Hematopoietic multipotent progenitor cell treated with erythropoietin and hydrocortisone succinate and interleukin-3 and kit ligand, for 4 days (in vitro differentiated cells): ENCODE results near the gene SPIN2A.
A peak's percentile ranks its signal among the peaks of the same experiment; 100 is the strongest.
"Not testable (repeated sequence)": the region's sequence is repeated elsewhere in the genome, so short reads cannot be mapped to it uniquely, and the experiment has no call there.

ENCODE experiments used
- DNase-seq: peaks from one replicate; pipeline ENCODE4 v3.0.0-alpha.2; 2015

Gene SPIN2A

GRCh38 chrX:57137073-57137472 lies at the start of gene SPIN2A:
SPIN2A (minus strand) TSS chrX:57137397; CDS start chrX:57136597, 800 bp downstream.
- not testable (repeated sequence) for DNase-seq

GRCh38 chrX:57178605-57179004 lies 41.4 kb upstream of the SPIN2A start:
- DNase-seq, result no peak

DNA sequence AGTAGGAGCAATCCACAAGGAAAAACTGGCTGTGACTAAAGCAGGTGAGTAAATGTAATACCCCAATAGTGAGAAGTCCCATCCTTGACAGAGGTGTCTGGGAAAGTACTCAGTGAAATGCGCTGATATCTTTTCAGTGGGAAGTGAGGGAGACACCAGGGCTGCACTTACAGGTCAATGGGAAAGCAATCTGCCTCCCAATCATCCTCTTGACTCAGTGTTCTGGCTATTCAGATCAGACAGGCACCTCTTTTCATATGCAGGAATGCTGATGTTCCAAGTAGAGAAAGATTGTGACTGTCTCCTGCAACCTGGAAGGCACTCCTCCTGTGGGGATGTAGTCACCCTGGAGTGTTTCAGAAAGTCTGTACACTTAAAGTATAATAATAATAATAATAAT lies 39.9 kb upstream of the SPIN2A start:
- no peak for DNase-seq

- DNase-seq, result no peak
These were observed 35.3 kb upstream of the SPIN2A start for GRCh38 chrX:57172544-57172943.

GRCh38 chrX:57156397-57157049 lies 19.3 kb upstream of the SPIN2A start:
- peak; percentile 16 for DNase-seq

GRCh38 chrX:57155171-57155570 lies 18.0 kb upstream of the SPIN2A start:
- no peak for DNase-seq

DNA sequence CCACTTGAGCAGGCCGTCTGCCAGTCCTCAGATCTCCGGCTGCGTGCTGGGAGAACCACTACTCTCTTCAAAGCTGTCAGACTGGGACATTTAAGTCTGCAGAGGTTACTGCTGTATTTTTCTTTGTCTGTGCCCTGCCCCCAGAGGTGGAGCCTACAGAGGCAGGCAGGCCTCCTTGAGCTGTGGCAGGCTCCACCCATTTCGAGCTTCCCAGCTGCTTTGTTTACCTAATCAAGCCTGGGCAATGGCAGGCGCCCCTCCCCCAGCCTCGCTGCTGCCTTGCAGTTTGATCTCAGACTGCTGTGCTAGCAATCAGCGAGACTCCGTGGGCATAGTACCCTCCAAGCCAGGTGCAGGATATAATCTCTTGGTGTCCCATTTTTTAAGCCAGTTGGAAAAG lies 15.0 kb upstream of the SPIN2A start:
- not testable (repeated sequence) for DNase-seq

- no peak for DNase-seq
These were observed 1.5 kb upstream of the SPIN2A start for GRCh38 chrX:57138674-57139073.

- no peak for DNase-seq
These were observed 304 bp upstream of the SPIN2A start for GRCh38 chrX:57137501-57137900.

DNA sequence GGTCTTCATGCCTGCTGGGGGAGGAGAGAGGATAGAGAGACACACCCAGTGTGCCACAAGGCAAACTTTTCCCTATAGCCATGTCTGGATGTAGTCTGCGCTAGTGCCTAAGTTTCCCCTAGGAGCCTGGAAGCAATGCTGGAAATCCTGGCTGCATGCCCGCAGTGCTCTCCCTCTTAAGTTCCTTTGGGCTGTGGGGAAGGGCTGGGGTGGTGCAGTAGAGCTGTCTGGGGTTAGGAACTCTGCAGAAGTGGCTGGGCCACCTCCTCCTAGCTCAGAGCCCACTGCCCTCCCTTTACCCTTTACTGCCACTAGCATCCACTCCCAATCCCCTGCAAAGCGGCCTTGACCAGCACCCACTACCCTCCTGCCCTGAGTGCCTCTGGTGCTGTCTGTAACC lies 608 bp downstream of the SPIN2A start:
- DNase-seq, result not testable (repeated sequence)

GRCh38 chrX:57135287-57135686 lies 1.9 kb downstream of the SPIN2A start:
- no peak for DNase-seq

- DNase-seq, result no peak
These were observed 2.5 kb downstream of the SPIN2A start for GRCh38 chrX:57134702-57135101.

GRCh38 chrX:57133706-57134105 lies 3.5 kb downstream of the SPIN2A start:
- no peak for DNase-seq

- peak; percentile 33 for DNase-seq
These were observed 3.9 kb downstream of the SPIN2A start for GRCh38 chrX:57133284-57133683.

DNA sequence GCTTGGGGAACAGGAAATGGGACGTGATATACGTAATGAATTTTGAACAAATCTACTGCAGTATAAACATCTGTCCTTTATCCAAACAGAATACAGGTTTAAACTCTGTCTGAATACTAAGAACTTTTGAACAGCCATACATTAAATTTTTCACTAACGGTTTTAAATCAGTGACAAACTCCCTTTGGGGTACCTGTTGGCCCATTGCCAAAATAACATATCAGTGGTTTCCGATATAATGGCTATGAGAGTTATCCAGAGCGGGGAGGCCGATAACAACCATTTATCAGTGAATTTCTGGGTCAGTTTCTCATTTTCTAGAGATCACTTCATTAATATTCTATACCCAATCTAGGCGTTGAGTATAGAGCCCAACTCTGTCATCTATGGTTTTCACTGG lies 5.2 kb downstream of the SPIN2A start:
- no peak for DNase-seq

GRCh38 chrX:57121816-57122215 lies 15.4 kb downstream of the SPIN2A start:
- no peak for DNase-seq

DNA sequence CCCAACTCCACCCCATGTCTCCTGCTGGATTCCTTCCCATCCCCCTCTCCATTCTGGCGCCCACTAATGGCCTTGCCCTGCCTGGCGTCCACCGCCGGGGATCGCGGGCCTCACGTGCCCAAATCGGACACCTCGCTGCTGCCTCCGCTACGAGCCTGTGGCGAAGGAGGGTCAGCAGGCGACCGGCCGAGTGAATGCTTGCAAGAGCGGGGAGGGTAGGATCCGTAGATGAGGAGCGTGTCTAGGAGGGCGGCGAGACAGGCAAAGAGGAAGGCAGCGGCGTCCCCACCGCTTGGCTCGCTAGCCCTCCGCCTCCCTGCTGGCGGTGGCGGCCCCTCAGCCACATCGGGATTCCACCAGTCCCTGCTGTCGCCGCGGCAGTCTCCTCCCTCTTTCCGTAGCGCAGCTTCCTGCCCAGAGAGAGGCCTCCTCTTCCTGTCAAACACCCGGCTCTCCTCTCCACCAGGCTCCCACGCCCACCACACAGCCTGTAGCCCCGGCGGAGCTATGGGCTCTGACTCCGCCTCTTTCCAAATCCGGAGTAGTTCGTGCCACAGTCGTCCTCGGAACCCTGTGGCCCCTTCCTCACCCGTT lies 15.9 kb downstream of the SPIN2A start, which contains the start of gene SPIN2B:
SPIN2B (minus strand) TSS at position 387 of the 594 bp plus-strand sequence.
- peak; percentile 96 for DNase-seq

- not testable (repeated sequence) for DNase-seq
These were observed 16.5 kb downstream of the SPIN2A start for GRCh38 chrX:57120619-57121161.

GRCh38 chrX:57119416-57119815 lies 17.8 kb downstream of the SPIN2A start:
- DNase-seq, result no peak

DNA sequence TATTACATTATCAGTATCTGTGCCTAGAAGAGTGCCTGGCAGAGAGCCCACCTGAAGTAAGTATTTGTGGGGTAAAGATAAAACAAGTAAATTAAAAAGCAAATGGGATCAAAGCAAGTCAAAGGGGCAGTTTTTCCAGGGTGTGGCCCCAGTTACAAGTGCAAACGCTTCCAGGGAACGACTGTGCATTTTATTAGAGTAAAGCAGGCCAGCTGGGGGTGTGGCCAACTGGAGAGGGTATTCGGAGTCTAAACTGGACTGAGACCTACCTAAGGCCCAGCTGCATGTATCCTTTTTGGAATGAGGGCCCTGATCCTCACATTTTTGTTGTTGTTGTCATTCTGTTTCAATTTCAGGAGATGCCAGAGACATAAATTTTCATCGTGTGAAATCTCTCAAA lies 19.6 kb downstream of the SPIN2A start:
- not testable (repeated sequence) for DNase-seq

DNA sequence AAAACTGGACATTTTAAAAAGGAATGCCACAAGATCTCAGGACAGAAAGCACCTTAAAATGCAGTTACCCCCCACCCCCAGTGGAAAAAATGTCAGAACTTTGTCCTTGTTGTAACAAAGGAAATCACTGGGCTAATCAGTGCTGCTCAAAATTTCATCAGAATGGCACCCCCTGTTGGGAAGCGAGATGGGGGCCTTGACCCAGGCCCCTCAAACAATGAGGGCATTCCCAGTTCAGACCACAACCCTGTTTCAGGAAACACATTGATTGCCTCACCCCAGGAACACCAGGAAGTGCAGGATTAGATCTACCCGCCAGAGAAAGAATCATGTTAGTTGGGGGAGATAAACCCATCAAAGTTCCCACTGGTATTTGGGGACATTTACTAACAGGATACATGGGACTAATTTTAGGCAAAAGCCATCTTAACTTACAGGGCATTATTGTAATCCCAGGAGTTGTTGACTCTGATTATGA lies 32.2 kb downstream of the SPIN2A start:
- no peak for DNase-seq

DNA sequence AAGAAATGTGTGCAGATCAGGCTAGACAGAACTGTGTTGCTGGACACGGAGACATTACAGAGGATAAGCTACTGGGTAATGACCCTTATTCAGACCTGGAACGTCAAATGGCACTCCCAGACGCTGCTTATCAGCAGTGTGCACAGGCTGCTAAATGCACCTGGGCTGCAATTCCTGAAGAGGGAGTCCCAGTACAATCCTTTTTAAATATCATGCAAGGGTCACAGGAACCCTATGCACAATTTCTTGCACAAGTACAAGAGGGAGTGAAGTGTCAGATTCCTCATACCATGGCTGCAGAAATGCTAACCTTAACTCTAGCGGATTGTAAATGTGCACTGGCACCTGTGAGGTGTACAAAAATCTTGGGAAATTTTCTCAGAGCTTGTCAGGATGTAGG lies 32.8 kb downstream of the SPIN2A start:
- DNase-seq, result no peak

DNA sequence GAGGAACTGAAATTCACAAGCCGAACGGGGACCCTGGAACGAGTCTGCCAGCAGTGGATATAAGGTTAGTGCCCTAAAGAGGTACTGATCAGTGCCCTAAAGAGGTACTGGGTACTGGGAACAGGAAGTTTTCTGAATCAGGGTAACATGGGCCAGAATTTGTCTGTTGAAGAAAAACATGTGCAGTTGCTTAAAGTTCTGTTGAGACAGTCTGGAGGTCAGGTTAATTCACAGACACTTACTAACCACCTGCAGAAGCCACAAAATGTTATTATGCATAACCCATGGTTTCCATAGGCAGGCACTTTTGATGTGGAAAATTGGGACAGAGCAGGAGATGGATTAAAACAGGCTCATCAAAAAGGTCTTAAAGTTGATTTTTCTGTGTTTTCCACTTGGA lies 33.7 kb downstream of the SPIN2A start:
- no peak for DNase-seq

DNA sequence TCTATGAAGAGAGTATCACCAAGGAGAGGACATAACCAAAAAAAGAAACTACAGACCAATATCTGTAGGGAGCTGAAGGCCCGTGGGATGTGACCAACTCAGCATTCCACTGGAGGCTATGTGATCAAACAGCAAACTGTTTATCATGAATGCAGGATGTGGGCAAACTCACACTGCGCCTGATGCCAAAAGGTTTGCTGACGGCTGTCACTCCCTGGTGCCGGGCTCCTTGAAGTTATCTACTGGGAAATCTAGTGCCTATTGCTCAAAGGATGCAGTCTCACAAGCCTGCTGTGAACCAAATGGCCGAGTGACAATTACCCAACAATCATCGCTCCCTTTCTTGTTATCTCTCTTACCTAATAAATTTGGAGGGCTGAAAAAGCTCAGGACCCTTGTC lies 34.3 kb downstream of the SPIN2A start:
- peak; percentile 45 for DNase-seq
